PC-9 (cell line): ENCODE measurements around the gene ELAPOR1.

ENCODE experiments used
- CTCF ChIP-seq: fragments of 200-600 bp; sonication (generic); conservative IDR thresholded peaks from 2 replicates; pipeline ENCODE4 v1.6.1; 2017; ENCODE audit warnings: mixed run types, antibody characterized with exemption, mild to moderate bottlenecking, moderate library complexity
- EZH2 ChIP-seq: fragments of 200-600 bp; sonication (generic); IDR thresholded peaks from 2 replicates; pipeline ENCODE4 v1.8.0; 2017; ENCODE audit warnings: antibody characterized with exemption, low read depth

DNA sequence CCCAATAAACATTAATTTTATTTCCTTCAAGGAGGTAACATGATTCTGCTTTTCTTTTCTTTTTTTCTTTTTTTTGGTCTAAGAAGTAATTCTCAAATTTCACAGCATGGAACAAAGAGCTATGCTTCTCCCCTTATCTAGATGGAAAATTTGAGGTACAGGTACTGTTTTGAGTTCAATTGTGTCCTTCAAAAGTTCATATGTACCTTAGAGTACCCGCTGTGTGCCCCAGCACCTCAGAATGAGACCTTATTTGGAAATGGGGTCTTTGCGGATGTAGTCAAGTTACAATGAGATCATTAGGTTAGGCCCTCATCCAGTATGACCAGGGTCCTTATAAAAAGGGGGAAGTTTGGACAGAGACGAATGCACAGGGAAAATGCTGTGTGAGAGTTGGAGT lies 22.0 kb downstream of the ELAPOR1 start:
- TF ChIP-seq CTCF, result no peak
- no peak for TF ChIP-seq EZH2
